GM08714 (cell line): ENCODE results near the gene IL9.

Experiments
- H3K4me3 ChIP-seq: fragments of 200-500 bp; sonication (Bioruptor generic); 2 replicates; pipeline ENCODE4 v1.5.1; 2014; ENCODE audit warnings: mild to moderate bottlenecking, low read length, inconsistent platforms
- ZNF274 ChIP-seq: IDR thresholded peaks from 2 replicates; pipeline ENCODE4 v1.6.1; 2012; ENCODE audit warnings: mild to moderate bottlenecking, low read depth, low read length

Gene IL9

GRCh38 chr5:135895474-135896006 is at the start of gene IL9:
TSS of gene IL9 (minus strand) at chr5:135895841. CDS start at chr5:135895816, 25 bp downstream.
- TF ChIP-seq ZNF274 = no peak
- no peak within 1 kb of the TSS for H3K4me3 ChIP-seq

- H3K4me3 ChIP-seq = no peak overlapping the region
- no peak for TF ChIP-seq ZNF274
Observed at GRCh38 chr5:135944967-135945560, 49.4 kb upstream of the IL9 start.

- H3K4me3 ChIP-seq = no peak overlapping the region
- no peak for TF ChIP-seq ZNF274
Observed at GRCh38 chr5:135944564-135944963, 48.9 kb upstream of the IL9 start.

GRCh38 chr5:135942202-135942771 is 46.6 kb upstream of the IL9 start:
- no peak overlapping the region for H3K4me3 ChIP-seq
- no peak for TF ChIP-seq ZNF274

- H3K4me3 ChIP-seq = no peak overlapping the region
- no peak for TF ChIP-seq ZNF274
Observed at GRCh38 chr5:135941711-135942110, 46.1 kb upstream of the IL9 start.

- no peak overlapping the region for H3K4me3 ChIP-seq
- TF ChIP-seq ZNF274 = no peak
Observed at GRCh38 chr5:135937245-135937911, 41.7 kb upstream of the IL9 start.

- no peak for TF ChIP-seq ZNF274
- no peak overlapping the region for H3K4me3 ChIP-seq
Observed at GRCh38 chr5:135934939-135935338, 39.3 kb upstream of the IL9 start.

- H3K4me3 ChIP-seq = no peak overlapping the region
Observed at GRCh38 chr5:135930949-135931295, 35.3 kb upstream of the IL9 start.

GRCh38 chr5:135930029-135930948 is 34.6 kb upstream of the IL9 start:
- H3K4me3 ChIP-seq = no peak overlapping the region
- no peak for TF ChIP-seq ZNF274

More at GRCh38 chr5:135930949-135931295, 35.3 kb upstream of the IL9 start:
- no peak for TF ChIP-seq ZNF274

- TF ChIP-seq ZNF274 = no peak
Observed at GRCh38 chr5:135921388-135921787, 25.7 kb upstream of the IL9 start.

GRCh38 chr5:135920199-135920598 is 24.6 kb upstream of the IL9 start:
- H3K4me3 ChIP-seq = no peak overlapping the region
- TF ChIP-seq ZNF274 = no peak

More at GRCh38 chr5:135921388-135921787, 25.7 kb upstream of the IL9 start:
- no peak overlapping the region for H3K4me3 ChIP-seq

GRCh38 chr5:135916638-135917263 is 21.1 kb upstream of the IL9 start:
- no peak for TF ChIP-seq ZNF274
- H3K4me3 ChIP-seq = no peak overlapping the region

GRCh38 chr5:135915466-135916001 is 19.9 kb upstream of the IL9 start:
- H3K4me3 ChIP-seq = no peak overlapping the region
- TF ChIP-seq ZNF274 = no peak
